ENCODE results near the gene INHBE.
"Not testable (repeated sequence)": the region's sequence is repeated elsewhere in the genome, so short reads cannot be mapped to it uniquely, and the experiment has no call there.

The INHBE gene, protein sequence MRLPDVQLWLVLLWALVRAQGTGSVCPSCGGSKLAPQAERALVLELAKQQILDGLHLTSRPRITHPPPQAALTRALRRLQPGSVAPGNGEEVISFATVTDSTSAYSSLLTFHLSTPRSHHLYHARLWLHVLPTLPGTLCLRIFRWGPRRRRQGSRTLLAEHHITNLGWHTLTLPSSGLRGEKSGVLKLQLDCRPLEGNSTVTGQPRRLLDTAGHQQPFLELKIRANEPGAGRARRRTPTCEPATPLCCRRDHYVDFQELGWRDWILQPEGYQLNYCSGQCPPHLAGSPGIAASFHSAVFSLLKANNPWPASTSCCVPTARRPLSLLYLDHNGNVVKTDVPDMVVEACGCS

DNA sequence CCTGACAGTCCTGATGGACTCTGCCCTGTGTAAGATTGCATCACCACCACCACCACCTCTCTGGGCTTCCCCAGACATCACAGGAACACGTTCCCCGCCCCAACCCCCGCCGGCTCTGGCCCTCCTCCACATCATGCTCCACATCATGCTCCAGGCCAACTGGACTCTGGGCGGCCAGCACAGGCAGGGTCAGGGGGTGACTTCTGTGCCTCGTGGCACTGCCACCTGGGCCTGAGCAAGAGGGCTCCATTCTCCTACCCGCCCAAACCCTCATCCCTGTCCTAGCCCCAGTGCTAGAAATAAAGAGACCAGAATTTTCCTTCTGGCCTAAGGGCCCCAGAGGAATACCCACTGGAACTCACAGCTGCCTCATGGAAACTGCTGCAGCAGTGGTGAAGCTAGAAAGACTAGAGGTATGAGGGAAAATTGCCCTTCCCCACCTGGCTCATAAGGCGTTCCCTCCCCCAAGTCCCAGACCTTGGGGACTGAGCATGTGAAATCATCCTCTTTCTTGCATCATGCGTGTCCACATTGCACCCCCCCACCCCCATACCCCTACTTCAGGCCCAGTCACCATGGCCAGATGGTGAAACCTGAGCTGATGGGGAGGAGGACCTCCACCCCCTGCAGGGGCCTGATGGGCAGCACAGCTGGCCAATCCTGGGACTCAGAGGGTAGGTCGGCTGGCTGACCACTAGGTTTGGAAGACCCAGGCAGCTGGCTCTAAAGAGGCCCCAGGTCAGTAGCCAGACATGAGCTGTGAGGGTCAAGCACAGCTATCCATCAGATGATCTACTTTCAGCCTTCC lies at the start of gene INHBE:
Gene INHBE, plus strand, starts transcription at position 742 of the 808 bp plus-strand sequence. CDS start 230 bp downstream, outside the sequence.
- no peak for DNase-seq (ENCODE audit: low read depth in 2 of 2, low spot score in 1 of 2)

DNA sequence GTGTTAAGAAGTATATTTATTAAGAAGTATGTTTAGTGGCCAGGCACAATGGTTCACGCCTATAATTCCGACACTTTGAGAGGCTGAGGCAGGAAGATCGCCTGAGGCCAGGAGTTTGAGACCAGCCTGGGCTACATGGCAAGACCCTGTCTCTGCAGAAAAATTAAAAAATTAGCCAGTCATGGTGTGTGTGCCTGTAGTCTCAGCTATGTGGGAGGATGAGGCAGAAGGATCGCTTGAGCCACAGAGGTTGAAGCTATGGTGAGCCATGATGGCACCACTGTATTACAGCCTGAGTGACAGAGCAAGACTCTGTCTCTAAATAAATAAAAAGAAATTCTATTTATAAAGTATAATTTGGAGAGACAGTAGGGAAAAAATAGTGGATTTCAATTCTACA lies 44.6 kb upstream of the INHBE start:
- no peak for DNase-seq (ENCODE audit: low read depth in 2 of 2, low spot score in 1 of 2)

DNA sequence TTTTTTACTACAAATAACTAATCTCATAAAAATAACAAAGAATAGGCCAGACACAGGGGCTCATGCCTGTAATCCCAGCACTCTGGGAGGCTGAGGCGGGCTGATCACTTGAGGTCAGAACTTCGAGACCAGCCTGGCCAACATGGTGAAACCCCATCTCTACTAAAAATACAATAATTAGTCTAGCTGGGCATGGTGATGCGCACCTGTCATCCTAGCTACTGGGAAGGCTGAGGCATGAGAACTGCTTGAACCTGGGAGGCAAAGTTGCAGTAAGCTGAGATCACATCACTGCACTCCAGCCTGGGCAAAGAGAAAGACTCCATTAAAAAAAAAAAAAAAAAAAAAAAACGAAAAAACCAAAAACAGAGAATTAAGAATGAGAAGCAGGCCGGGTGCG lies 40.9 kb upstream of the INHBE start:
- not testable (repeated sequence) for DNase-seq (ENCODE audit: low read depth in 2 of 2, low spot score in 1 of 2)

DNA sequence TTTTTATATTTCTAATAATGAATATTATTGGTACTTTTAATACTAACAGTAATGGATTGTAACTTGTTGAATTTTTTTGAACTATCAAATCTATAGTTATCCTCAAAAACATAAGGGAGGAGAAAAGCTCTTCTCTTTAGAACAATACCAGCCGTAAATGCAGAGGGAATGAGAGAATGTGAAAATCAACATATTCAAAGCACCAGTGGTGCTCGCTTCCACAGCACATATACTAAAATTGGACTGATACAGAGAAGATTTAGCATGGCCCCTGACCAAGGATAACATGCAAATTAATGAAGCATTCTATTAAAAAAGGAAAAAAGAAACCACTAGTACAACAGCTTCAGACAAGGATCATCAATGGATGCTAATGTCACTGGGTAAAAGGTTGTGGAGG lies 40.0 kb upstream of the INHBE start:
- no peak for DNase-seq (ENCODE audit: low read depth in 2 of 2, low spot score in 1 of 2)

DNA sequence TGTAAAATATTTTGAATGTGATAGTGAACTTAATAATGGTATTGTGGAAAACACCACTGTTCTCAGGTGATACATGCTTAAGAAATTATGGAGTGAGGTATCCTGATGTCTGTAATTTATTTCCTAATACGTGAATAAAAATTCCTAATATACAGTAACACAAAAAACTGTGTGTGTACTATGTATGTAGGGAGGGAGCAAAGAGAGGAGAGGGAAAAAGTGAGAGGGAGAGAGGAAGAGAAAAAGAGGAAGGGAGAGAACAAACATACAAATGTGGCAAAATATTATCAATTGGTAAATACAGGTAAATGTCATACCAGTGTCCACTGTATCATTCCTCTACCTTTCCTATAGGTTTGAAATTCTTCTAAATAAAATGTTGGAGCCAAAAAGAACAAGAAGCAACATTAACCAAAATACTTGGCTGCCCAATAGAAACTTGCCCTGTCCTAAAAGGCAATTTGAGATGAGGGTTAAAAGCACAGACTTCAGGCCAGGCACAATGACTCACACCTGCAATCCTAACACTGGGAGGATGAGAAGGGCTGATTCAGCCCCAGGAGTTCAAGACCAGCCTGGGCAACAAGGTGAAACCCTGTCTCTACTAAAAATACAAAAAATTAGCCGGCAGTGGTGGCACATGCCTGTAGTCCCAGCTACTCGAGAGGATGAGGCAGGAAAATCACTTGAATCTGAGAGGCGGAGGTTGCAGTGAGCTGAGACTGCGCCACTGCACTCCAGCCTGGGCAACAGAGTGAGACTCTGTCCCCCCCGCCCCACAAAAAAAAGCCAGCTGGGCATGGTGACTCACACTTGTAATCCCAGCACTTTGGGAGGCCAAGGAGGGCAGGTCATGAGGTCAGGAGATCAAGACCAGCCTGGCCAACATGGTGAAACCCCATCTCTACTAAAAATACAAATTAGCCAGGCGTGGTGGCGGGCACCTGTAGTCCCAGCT lies 38.8 kb upstream of the INHBE start:
- no peak for DNase-seq (ENCODE audit: low read depth in 2 of 2, low spot score in 1 of 2)

- DNase-seq (ENCODE audit: low read depth in 2 of 2, low spot score in 1 of 2) = no peak
Measured at GRCh38 chr12:57418255-57418654, 36.9 kb upstream of the INHBE start.

DNA sequence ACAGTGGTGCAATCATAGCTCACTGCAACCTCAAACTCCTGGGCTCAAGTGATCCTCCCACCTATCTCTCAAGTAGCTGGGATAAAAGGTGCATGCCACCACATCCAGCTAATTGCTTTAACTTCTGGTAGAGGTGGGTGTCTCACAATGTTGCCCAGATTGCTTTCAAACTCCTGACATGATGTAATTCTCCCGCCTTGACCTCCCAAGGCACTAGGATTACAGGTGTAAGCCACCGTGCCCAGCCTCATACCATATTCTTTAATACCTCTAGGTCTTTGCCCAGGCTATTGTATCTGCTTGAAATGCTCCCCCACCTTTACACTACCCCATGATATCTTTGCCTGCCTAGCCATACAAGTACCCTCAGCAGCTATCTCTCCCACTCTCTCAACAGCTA lies 35.6 kb upstream of the INHBE start:
- no peak for DNase-seq (ENCODE audit: low read depth in 2 of 2, low spot score in 1 of 2)

- no peak for DNase-seq (ENCODE audit: low read depth in 2 of 2, low spot score in 1 of 2)
Measured at GRCh38 chr12:57420482-57420881, 34.6 kb upstream of the INHBE start.

- not testable (repeated sequence) for DNase-seq (ENCODE audit: low read depth in 2 of 2, low spot score in 1 of 2)
Measured at GRCh38 chr12:57426948-57427347, 28.2 kb upstream of the INHBE start.

GRCh38 chr12:57428965-57429364 lies 26.1 kb upstream of the INHBE start:
- no peak for DNase-seq (ENCODE audit: low read depth in 2 of 2, low spot score in 1 of 2)

DNA sequence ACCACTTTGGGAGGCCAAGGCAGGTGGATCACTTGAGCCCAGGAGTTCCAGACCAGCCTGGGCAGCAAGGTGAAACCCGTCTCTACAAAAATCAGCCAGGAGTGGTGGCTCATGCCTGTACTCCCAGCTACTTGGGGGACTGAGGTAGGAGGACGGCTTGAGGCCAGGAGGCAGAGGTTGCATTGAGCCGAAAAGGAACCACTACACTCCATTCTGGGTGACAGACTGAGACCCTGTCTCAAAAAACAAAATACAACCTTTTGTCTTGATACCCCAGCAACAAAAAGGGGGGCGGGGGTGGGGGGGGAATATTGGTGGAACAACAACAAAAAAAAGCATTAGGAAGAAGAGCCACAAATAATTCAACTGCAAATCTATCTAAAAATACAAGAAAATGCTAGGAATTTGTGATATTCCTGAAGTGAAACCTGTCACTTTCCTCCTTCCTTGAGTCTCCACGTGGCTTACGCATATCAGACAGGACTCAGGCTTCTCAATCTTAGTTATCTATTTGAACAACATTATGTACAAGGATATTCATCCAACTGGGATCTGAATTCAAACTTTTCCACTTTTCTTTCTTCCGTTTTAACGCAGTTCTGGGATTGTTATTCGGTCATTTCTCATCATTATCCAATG lies 25.5 kb upstream of the INHBE start:
- no peak for DNase-seq (ENCODE audit: low read depth in 2 of 2, low spot score in 1 of 2)

DNA sequence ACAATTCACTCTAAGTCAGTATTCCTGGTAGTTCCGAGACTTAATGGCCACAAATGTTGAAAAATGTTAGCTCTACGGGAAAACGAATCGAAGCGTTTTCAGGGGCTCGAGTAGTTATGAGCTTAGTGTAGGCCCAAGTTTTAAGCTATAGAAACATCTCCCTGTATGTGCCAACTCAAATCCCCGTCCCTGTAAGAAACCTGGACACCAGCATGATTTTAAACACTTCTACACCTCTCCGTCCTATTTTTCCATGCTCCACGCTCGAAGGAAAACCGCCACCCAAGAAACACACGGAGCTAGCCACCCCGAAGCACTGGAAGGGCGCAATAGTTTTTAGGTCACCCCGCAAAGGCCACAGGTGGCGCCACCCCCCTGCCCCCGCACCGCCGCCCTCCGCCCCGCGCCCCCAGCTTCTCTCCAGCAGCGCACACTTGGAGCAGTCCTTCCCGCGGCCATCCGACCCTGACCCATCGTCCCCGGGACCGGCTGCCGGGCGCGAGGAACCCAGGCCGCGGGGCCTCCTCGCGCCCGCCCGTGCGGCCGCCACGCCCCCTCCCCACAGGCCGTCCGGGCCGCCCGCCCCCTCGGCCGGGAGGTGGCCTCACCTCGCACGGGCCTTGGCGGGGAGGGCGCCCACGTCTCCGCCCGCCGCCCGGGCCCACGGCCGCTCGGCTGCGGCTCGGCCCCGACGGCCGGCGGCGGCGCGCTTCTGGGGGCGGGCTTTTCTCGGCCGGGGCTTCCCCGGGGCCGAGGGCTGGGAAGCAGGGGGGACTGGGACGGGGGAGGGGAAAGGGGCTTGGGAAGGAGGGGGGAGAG lies 24.8 kb upstream of the INHBE start:
- peak; percentile 5 to 11 for DNase-seq (ENCODE audit: low read depth in 2 of 2, low spot score in 1 of 2)

GRCh38 chr12:57430931-57431566 lies 24.1 kb upstream of the INHBE start, which contains the start of gene R3HDM2:
TSS of gene R3HDM2 (minus strand) at chr12:57431043. CDS start at chr12:57310428, 120,615 bp downstream.
- DNase-seq (ENCODE audit: low read depth in 2 of 2, low spot score in 1 of 2) = peak; percentile 92 to 94

- DNase-seq (ENCODE audit: low read depth in 2 of 2, low spot score in 1 of 2) = no peak
Measured at GRCh38 chr12:57431654-57432188, 23.4 kb upstream of the INHBE start.

DNA sequence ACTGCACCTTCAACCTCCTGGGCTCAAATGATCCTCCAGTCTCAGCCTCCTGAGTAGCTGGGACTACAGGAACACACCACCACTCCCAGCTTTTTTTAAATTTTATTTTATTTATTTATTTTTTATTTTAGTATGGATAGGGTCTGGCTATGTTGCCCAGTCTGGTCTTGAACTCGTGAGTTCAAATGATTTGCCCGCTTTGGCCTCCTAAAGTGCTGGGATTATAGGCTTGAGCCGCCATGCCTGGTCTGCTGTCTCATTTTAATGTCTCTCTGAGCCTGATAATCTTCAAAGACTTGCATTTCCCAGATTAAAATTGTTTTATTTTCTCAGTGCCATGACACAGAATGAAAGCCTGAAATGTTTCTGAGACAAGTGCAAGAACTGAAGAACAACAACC lies 21.7 kb upstream of the INHBE start:
- DNase-seq (ENCODE audit: low read depth in 2 of 2, low spot score in 1 of 2) = no peak

- DNase-seq (ENCODE audit: low read depth in 2 of 2, low spot score in 1 of 2) = no peak
Measured at GRCh38 chr12:57434517-57435223, 20.4 kb upstream of the INHBE start, which contains the start of gene INHBC. TSS of gene INHBC (plus strand) at chr12:57434784. CDS start at chr12:57434887, 103 bp downstream.

GRCh38 chr12:57435293-57435692 lies 19.8 kb upstream of the INHBE start:
- DNase-seq (ENCODE audit: low read depth in 2 of 2, low spot score in 1 of 2) = no peak

DNA sequence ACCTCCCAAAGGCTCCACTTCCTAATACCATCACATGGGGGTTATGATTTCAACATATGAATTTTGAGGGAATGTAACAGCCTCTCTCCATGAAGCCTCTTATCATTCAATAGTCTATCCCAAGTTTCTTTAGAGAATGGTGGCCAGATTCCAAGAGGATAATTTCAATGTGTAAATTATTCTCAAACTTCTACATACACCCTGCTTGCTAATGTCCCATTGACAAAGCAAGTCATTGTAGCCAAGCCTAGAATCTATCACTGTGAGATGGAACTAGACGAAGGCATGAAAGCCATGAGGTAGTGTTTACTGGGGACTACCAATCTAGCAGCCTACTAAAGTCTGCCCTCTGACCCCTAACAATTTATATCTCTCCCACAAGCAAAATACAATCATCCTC lies 16.7 kb upstream of the INHBE start:
- no peak for DNase-seq (ENCODE audit: low read depth in 2 of 2, low spot score in 1 of 2)
